Renal cortex interstitium (tissue), 11 donors: ENCODE results near the gene FAM241B. TPM values are rescaled to one million over a fixed set of nuclear protein-coding genes. Genes with fewer than 3 reads are reported as not detected.

ENCODE experiments used
- DNase-seq, 11 donors: peaks; one replicate each; pipeline ENCODE4 v3.0.0-alpha.2; 2013; ENCODE audit warnings: low read depth in 9 of 11, low spot score in 4 of 11; ENCODE audit errors: extremely low read depth in 1 of 11
- polyA plus RNA-seq, 3 donors: library from polyadenylated mRNA; unstranded; fragments of 120-200 nt; gene quantifications; one replicate each; pipeline ENCODE4 v1.2.1, GENCODE V29; 2013; ENCODE audit not compliant: insufficient read length in 3 of 3

Gene FAM241B
- polyA plus RNA-seq, 3 donors, result 9.4 to 10.0 (median 9.9) TPM

DNA sequence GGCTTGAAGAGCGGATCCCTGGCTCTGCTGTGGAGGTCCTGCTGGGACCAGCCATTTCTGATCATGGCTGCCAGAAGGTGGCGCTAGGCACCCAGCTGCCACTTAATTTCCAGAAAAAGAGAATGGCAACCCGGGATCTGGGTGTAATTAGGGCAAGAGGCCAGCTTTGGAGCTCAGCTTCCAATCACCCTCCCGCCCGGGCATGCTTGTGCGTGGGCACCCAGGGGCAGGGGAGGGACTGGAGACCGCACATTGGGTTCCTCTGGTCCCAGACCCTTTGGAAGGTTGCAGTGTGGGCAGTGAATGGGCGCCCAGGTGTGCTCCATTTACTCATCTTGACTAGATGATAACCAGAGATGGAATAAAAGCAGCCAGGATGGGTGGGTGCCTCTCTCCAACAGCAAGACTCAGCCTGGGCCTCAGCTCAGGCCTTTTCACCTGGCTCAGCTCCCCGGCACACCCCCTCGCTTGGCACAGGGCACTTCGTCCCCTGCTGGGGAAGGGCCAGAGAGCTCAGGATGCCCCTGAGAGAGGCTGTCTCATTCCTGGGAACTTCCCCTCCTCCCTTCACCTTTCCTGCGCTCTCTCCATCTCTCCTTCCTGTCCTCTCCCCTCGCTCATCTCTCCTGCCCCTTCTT, 14.7 kb downstream of the FAM241B start:
- DNase-seq, result peak in 6 of 11 donors; percentile 44 to 69 (median 57)

DNA sequence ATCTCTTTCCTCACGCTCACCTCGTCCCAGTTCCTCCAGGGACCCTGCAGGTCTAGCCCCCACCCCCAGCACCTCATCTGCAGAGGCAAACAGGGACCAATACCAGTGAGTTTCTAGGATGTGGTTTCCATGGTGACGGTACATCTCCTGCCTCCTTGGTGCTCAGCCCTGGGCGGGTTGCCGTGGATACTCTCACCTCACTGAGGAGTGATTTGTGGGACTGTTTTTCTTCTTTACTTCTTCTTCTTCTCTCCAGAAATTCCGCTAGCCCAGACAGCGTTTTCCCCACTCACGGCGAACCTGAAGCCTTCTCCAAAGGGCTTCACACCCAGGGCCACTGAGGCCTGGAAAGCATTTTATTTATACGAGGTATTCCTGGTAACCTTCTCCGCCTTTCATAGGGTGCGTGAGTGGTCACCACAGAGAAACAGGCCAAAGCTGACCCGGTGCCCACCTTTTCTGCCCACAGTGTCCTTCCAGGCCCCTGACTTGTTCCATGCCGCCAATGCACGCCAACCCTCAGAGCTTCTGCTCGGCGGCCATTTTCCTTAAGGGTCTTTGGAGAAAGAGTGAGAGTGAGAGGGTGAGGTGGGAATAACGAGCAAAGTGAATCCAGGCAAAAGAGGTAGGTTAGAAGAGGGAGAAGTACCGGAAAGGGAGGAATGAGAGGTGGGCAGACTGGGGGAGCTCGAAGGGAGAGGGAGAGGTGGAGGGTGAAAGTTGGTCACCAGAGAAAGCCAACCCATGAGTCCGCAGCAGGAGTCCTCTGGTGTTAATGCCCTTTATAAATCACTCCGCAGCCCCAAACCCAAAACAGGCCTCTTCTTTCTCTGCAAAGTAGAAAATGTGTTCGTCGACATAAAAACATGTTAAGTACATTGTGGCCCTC, 15.5 kb downstream of the FAM241B start:
- no peak for DNase-seq

DNA sequence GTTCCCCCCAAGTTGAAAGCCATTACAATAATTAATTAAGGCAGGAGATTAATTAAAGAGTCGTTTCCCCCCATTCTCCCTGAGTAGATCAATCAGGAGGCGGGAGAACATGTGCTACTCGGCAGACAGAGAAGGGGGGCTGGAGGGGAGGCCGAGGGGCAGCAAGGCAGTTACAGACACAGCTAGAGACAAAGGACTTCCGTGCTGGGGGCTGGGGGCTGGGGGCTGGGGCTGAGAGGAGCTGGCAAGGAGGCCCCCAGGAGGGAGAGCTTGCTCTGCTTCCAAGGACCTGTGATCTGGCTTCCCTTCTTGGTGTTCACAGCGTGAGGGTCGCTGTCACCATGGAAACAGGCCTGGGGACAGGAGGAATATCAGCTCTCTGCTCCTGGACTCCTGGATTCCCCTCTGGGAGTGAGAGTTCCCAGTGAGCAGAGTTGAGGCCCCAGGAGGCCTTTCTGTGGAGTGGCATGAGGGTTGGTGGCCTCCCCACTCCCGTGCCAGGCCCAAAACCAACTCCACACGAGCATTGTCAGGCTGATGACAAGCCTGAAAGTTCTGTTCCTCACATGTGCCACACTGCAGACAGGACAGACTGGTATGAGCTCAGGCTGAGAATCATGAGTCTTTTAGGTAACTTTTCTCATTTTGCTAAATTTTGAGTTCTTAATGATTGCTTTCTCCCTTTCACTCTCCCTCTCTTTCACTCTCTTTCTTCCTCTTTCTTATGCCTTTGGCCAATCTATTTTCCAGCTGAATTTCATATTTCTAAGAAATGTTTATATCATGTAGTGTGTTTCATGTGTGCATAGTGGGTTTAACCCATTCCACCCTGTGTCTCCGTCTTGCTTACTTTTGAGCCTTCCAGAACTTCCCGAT, 16.4 kb downstream of the FAM241B start:
- peak in 3 of 11 donors; percentile 42 to 56 (median 47) for DNase-seq

DNA sequence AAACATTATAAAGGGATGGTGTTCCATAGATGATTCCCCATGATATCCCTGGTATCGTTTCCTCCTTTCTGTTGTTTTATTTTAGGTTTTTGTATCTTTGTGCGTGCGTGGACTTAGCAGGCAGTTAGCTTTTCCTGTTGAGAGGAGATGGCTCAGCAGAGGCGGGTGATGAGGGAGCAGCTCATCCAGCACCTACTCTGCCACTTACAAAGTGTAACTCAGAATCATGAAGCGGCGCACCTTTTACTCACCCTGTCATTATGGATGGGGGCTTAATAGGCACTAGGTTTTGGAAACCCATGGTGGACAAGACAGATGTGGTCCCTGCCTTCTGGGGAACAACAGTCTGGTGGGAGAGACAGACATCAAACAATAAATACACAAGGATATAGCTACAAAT, 17.1 kb downstream of the FAM241B start:
- DNase-seq, result no peak

DNA sequence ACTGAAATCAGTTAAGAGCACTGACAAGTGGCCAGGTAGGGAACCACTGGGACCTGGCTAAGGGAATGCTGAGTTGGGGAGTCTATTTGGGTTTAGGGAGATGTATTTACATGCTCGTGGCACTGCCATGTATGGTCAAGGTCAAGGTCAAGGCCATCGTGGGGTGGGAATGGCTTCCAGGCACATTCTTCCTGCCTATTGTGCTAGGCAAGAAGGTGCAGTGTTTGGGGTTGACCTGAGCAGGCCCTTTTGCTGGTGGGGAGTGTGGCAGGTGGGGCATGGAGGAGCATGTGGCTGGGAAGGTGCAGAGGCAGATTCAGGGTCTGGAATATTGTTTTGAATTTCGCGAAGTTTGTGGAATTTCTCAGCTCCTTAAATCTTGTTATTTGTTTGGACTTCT, 17.8 kb downstream of the FAM241B start:
- DNase-seq, result no peak

DNA sequence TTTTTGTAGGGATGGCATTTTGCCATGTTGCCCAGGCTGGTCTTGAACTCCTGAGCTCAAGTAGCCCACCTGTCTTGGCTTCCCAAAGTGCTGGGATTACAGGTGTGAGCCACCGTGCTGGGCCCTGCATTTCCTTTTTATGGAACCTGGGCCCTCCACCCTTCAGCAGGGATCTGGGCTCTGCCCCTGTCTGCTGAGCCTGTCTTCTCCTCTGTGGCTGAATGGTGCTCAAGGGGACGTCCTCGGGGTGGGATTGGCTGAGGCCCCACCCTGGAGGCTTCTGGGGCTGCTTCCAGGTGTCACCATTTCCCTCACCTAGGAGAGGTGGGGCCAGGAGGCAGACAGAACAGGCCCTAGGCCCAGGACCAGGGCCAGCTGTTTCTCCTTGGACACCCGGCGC, 18.4 kb downstream of the FAM241B start:
- DNase-seq, result no peak

DNA sequence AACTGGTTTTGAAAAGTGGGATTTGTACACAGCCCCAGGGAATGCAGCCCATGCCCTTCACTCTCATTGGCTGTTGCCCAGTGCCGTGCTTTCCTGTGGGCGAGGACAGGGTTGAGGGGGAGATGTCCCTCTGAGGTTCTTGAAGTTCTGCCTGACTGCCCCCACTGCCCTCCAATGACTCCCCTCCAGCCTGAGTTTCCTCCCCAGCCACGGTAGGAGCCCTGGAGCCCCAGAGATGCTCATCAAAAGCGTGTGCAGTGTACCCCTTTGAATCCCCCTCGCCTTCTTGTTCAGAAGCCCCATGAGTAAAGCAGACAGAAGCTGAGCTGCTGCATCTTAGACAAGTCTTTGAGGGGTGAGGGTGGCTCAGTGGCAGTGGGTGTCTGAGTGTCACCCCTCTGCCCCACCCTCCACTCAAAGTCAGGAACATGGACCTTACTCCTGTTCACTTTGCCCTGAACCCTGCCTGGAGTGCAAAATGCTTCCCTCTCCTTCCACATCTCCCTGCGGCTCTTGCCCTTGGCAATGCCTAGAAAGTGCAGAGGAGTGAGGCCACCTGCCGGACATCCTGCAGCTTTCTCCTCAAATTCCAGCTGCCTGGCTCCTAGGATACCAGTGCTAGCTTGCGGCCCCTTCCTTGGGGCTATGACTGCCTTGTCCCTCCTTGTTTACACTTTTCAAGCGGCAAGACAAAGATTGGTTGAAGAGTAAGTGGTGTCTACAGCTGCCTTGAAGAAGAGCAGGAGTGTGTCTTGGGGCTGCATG, 19.9 kb downstream of the FAM241B start:
- no peak for DNase-seq

DNA sequence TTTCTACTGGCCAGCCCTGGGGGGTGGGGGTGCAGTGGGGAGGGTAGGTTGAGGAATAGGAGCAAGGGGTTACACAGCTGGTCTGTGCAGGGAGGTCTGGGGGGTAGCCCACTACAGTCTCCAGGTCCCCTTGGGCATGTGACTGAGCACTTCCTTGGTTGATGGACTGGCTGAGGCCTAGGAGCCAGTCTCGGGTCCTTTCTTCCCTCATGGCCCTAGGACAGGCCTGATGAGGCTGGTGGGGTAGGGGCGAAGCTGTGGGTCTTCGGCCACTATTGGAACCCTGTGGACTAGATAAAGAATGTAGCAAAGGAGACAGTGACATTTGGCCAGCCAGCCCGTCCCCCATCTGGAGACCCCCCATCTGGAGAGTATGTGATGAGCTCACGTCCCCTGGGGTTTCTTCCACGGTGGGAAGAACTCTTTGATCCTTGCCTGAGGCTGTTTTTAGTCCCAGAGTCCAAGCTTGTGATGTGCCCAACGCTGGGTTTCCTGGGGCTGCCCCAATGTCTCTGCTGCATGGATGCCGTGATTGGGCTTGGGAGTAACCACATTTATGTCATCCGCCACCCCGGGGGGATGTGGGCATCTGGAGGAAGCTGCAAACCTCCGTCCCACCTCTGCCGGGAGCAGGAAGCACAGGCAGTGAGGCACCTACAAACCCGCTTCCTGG, 20.7 kb downstream of the FAM241B start:
- no peak for DNase-seq

DNA sequence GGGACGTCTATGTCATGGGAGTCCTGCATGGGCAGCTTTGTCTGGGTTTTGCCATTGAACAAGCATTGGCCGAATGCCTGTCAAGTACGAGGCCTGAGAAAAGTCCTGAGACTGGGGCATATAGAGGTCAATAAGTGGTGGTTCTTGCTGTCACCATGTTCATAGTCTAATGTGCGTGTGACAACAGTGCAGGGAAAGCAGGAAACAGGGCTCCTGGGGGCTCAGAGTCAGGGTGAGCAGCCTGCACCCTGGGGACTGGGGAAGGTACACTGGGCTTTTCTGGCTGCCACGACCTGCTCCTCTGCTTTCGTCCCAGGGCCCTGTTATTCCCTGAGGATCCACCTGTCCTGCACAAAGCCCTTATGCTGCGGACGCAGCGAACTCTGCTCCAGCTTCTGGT, 21.3 kb downstream of the FAM241B start:
- DNase-seq, result no peak

DNA sequence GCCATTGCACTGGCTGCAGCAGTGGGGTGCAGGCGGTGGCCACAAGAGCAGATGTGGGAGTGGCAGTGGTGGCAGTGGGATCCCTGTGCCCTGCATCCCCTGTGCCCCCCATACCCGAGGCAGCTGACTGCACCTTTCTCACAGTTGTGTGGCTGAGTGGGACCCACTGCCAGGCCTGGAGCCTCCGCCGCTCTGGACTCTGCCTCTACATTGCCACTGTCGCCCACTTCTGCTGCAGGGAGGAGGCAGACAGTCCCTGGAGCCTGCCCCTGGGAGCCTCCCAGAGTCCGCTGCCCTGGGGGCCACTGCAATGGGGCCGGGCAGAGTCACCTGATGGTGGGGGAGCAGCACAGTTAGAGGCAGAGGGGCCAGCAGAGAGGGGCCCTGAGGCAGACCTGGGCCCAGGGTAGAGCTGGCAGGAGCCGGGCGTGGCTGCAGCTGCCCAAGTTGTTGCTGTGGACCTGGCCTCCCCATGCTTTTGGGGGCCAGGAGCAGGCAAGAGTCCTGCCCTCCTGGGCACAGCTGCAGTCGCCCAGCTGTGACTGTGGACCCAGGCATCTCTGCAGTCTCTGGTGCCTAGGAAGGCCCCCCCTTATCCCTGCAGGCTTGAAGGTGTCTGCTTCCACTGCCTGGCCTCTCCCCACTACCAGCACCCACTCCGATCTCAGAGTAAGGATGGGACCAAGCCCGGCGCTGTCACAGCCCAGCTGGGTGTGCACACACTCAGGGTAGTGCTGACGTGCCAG, 22.2 kb downstream of the FAM241B start:
- DNase-seq, result no peak

DNA sequence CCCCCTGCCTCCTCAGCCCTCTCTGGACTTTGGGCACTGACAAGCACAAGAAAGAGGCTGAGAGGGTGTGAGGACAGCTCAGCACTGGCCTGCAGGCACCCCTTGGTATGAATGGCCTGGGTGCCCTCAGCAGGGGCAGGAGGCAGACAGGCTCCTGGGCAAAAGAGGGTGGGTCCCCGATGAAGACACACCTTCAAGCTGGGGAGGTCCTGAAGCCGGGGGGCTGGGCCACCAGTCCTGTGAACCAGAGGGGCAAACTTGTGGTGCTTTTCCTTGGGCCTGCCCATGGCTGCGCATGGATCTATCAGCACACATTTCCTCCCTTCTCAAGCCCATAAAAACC, 22.8 kb downstream of the FAM241B start:
- DNase-seq, result no peak

DNA sequence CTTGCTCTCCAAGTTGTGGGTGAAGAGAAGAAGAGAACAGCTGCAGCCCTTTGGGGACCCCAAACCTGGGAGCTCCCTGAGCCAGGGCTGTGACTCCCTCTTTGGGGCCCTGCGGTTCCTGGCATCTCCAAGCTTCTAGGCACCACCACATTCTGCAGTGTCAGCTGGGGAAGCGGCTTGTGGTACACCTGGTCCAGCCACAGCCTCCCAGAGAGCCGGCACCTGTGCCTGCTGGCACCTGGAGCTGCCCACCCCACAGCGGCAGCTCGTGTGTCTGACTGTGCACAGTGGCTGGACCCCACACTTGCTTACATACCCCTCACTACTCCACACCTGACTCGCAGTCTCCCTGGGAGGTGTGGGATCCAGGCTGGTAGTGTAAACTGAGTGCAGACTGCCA, 23.5 kb downstream of the FAM241B start:
- DNase-seq, result no peak

DNA sequence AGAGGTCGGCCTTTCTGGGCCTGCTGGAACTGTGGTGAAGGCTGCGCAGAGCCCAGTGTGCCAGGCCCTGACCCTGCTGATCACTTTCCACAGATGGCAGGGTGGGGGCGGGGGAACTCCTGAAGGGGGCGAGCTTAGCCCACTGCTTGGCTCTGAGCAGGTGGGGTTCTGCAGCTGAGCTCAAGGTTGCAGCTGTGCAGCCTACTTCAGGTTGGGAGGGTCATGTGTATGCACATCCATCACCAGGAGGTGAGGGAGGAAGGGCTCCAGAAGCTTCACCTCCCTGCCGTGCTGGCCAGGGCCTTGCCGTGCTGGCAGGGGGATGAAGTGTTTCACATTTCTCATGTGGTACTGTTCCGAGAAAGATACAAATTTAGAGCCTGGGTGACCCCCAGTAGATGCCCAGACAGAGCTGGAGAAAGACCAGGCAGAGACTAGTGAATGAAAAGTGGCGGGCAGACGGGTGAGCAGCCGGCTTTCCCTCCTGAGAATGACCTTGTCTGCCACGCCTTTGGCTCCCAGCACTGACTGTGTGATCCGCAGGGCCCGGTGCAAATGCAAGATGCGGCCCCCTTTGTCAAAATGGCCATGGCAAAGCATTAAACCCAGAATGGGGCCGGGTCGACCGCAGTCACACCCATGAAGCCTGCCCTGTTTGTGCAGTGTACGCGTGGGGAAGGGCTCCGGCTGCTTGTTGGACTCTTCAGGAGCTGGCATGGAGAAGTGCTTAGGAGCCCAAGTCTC, 25.2 kb downstream of the FAM241B start:
- no peak for DNase-seq

DNA sequence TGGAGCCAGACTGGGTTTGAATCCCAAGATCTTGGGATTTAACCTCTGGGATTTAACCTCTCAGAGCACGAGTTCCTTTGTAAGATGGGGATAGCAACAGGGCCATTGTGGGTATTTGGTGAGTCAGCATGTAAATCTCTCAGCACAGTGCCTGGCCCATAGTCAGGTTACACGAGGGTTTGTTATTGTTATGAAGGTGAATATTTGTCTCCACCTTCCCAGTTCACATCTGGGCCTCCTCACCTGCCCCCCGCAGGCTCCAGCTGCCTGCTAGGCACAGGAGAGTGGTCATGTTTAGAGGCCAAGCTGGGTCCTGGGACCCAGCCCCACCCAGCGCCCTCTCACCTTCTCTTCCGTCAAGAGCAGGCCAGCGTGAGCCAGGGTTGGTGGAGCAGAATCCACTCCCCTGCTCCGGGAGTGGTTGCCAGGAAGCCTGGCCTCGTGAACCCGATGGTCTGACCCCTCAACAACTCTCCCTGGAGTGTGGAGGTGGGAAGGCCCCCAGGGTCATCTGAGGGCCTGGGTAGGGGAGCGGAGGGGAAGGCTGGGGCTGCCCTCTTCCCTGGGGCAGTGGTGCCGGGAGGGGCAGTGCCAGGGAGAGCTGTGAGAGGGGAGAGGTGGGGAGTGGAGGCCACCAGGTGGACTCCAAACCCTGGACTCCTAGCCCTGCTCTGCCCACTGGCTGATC, 26.0 kb downstream of the FAM241B start:
- no peak for DNase-seq

DNA sequence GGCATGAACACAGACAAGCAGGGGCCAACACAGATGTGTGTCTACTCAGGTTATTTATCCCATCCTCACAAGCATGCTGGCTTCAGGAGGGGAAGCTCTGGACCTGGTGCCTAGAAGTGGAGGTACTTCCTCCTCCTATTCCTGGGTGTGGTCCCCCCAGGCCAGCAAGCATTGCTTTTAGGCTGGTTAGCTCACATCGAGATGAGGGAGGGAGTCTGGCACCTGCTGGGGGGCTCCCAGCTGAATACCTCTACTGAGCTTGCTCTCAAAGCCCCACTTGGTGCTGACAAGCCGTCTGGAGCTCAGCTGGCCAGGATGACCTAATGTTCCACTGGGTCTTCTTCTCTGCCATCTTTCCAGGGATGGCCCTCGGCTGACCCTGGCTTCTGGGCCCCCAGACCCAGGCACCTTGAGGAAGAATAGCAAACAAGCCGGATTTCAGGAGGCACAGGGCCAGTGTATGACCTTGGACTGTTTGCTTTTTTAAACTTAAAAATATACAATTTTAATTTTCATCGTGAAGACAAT, 26.8 kb downstream of the FAM241B start:
- no peak for DNase-seq

DNA sequence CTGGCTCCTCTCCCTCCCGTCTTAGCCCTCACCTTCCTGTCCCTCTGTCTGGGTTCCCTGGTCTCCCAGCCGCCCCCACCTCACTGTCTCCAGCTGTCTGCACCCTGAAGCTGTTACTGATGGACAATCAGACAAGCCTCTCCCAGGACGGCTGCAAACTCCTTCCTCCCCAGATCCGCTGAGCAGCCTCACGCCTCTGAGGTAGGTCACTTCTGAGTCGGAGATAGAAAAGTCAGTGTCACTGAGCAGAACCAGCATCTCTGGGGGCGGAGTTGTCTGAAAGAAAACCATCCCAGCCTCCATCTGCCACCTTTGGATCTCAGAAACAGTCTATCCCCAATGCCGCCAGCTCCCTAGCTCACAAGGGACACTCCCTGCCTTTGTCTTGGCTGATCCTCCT, 27.4 kb downstream of the FAM241B start:
- DNase-seq, result no peak
